ENCODE results near the gene PDLIM7.

PDLIM7 gene

DNA sequence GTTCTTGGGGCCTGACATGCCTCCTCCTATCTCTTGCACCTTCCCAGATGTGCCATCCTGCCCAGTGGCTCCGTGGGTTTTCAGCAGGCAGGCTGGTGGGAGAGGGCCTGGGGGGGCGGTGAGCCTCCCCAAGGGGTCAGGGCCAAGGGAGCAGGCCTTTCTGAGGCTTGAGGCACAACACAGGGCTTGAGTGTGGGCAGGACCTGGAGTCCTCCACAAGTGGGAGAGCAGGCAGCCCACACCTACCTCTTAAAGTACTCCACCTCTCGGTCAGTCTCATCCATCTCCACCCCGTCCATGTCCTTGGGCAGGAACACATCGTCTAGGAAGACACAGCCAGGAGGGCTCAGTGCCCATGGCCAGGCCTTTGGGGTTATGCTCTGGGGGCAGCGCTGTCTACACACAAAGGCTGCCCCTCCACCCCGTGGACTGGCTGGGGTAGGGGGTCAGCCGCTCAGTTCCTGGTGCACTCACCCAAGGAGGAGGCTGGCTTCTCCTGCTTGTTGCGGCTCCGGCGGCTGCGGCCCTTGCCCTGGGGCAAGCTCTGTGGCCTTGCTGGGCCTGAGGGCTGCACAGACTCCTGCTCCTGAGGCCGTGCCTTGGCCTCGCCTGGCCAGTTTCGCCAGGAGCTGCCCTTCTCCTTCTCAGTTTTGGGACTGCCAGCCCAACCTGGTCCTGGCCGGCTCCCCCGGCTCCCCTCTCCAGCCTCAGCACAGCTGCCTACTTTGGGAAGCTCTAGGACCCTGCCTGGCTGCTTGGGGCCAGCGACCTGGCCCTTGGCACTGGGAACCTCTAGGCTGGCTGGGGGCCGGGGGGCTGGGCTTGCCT, 26.5 kb upstream of the PDLIM7 start:
- DNase-seq: no peak

GRCh38 chr5:177520916-177521513, 23.6 kb upstream of the PDLIM7 start:
- DNase-seq: no peak

DNA sequence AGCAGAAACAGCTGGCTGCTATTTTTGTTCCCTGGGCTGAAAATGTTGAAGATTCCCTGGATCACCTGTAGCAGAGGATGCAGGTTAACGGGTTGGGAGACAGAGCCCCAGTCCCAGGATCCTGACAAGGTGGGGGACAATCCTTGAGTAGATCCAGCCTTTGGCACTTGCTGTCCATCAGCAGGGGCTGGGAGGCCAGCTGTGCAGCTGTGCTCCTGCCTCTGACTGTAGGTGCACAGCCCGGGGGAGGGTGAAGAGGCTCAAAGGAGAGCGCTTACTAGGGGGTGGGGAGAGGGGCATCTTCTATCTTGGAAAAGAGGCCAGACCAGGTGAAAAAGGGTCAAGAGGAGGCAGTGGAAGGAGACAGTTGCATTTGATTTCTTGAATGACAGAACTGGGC, 22.9 kb upstream of the PDLIM7 start:
- DNase-seq: no peak

GRCh38 chr5:177519463-177520235, 22.2 kb upstream of the PDLIM7 start:
- no peak for DNase-seq

GRCh38 chr5:177516601-177517568, 19.5 kb upstream of the PDLIM7 start, which contains the start of gene DDX41:
Gene DDX41 (minus strand): TSS chr5:177516961. CDS start chr5:177516945, 16 bp downstream.
- DNase-seq: peak; percentile 99

- DNase-seq: no peak
These were observed 18.2 kb upstream of the PDLIM7 start for GRCh38 chr5:177515580-177515979.

- no peak for DNase-seq
These were observed 17.1 kb upstream of the PDLIM7 start for GRCh38 chr5:177514541-177514940.

- no peak for DNase-seq
These were observed 16.1 kb upstream of the PDLIM7 start for GRCh38 chr5:177513500-177513899.

DNA sequence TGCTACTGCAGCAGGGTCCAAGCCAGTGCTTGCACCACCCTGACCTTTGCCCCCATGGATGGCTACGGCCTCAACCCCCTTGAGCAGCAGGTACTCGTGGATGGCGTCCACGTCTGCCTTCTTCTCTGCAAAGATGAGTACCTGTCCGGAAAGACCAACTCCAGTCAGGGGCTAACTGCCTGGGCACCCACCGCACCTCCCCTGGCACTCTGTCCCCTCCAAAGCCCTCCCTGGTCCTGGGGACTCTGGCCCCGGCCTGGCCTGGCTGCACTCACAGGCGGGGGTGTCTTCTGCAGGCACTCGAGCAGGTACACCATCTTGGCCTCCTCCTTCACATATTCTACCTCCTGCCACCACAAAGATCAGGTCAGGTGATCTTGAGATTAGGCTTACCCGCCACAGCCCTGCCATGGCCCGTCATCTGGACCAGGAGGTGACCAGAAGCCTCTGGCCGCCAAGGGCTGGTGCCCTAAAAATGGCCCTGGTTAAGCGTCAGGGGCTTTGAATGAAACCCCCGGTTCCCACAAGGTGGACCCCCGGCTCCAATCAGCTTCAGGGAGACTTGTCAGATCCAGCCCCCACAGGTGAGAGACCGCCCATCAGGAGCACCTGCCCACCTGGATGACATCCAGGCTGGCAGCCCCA, 15.5 kb upstream of the PDLIM7 start:
- DNase-seq: no peak

DNA sequence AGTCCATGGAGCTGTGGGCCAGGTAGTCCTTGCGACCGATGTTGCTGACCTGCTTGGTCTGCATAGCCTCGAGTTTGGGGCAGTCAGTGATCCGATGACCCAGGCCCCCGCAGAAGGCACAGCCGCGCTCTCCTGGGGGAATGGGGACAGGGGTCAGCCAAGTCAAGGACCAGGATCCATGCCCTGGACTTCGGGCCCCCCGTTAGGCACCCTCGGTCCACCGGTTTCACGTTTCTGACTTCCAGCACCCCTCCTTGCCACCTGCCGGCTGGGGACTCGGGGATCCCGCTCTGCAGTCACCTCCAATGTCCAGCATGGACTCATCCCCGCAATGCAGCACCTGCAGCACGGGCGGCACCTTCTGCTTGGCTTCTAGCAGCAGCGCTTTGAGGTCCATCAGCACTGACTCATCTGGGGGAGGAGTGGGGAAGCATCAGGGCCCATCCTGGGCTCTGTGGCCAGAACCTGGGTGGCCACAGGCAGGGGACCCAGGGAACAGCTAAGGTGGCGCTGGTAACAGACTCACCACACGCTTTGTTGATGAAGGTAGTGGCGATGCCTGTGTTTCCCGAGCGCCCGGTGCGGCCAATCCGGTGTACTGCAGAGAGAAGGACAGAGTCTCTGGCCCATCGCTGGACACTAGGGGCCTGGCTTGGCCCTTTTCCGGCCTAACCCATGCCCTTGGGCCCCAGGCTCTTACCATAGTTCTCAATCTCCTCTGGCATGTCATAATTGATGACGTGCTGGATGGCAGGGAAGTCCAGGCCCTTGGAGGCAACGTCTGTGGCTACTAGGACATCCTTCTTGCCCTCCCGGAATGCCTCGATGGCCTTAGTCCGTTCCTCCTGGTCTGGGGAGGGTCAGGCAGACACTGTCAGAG, 14.6 kb upstream of the PDLIM7 start:
- no peak for DNase-seq

GRCh38 chr5:177511181-177511580, 13.8 kb upstream of the PDLIM7 start:
- no peak for DNase-seq

DNA sequence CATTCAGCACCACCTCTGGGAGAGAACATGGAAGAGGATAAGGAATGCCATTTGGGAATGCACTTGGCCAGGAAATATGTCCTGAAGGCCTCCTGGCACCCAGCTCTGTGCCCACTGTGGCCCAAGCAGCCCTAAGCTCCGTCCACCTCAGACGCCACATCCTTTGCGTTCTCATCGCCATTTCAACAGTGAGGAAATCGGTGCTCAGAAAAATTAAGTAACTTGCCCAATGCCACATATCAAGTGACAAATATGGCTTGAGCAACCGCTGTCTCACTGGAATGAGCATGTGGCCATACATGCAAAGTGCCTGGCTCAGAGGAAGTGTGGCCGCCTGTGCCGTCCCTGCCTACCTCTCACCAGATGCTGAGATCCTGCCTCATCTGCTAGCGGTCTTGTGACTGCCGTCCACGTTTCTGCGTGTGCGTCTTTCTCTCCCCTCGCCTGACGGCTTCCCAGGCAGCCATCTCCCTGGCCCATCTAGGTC, 13.2 kb upstream of the PDLIM7 start:
- DNase-seq: no peak

DNA sequence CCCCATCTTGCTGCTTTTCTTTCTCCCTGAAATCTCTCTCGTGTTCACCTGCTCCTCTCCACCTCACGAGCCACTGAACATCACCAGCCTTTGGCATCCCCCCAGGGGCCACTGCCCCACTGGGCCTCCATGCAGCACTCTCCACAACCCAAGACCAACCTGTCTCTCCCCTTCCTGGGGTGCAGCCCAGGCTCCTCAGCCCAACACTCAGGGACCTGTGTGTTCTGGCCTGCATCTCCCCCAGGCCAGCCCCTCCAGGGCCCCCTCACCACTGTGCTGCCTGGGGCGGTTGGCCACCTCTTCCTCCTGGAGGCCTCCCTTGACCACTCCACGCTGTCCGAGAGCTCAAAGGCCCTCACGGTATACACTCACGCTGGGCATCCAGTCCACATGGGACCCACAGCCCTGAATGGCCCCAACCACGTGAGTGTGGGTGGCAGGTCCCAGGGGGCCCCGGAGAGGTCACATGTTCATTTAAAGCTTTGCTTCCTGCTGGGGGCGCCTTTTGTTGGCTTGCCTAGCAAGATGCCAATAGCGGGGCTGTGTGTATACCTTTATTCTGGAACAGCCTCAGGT, 12.7 kb upstream of the PDLIM7 start:
- DNase-seq: no peak

GRCh38 chr5:177509381-177509951, 12.1 kb upstream of the PDLIM7 start, which contains the start of gene DOK3:
Gene DOK3 (minus strand): TSS chr5:177509826. CDS start chr5:177509540, 286 bp downstream.
- DNase-seq: no peak

DNA sequence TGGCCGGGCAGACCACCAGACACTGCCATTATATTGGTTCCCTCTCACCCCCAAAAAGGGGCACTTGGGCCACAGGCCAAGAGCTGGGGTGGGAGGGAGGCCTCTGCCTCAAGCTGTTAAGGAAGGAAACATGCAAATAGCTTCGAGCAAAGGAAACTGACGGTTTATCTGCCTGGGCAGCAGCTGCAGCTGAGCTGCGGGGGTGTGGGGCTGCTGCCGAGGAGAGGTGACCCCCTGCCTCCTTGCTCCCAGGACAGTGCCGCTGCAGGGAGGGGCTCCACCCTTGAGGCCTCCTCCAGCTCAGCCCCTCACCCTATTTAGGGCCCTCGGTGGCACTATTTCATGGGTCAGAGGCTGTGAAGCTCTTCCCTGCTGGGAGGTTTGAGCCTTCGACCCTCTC, 11.4 kb upstream of the PDLIM7 start:
- DNase-seq: no peak

DNA sequence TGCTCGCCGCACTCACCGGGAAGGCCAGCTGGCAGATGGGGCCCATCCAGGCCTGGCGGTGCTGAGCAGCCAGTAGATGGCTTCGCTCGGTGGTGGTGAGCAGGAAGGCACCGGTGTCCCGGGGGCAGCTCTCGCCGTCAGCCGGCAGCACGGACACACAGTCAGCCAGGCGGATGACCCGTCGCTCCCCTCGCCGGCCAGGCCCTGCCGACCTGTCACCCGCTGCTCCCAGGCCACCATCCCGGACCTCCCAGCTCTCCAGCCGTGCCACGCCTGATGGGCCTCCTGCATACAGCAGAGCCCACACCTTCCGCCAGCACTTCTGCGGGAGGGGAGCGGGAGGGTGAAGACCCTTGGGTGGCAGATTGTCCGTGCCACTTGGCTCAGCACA, 10.8 kb upstream of the PDLIM7 start:
- DNase-seq: no peak

DNA sequence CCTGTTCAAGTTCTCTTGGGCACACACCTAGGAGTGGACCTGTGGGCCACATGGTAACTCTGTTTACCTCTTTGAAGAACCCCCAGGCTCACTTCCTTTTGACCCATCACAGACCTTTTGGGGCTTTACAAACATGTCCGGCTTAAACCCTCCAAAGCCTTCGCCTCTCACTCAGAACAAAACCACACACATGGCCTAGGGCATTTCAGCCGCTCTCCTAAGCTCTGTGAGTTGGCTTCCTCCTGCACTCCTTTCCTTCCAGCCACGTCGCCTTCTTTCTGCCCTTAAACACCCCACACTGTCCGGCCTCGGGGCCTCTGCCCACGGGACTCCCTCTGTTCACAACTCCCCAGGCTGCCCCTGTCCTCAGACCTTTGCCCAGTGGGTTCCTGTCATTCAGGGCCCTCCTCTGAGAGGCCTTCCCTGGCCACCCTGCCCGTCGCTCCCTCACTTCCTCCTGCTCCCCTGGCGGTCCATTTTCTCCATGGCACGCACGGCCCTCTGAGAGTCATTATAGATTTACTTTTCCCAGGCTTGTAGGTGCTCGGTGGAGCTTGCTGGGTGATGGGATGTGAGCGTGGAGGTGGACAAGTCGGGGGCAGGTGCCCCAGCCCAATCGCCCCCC, 10.3 kb upstream of the PDLIM7 start:
- DNase-seq: no peak

DNA sequence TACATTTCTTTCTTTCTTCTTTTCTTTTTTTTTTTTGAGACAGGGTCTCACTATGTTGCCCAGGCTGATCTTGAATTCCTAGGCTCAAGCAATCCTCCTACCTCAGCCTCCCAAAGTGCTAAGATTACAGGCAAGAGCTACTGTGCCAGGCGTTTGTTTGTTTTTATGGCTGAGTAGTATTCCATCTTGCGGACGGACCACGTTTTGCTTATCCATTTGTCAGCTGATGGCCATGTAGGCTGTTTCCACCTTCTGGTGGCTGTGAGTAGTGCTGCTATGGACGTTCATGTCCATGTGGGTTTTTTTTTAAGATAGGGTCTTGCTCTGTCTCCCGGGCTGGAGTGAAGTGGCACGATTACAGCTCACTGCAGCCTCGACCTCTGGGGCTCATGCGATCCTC, 9.8 kb upstream of the PDLIM7 start:
- peak; percentile 7 for DNase-seq

- no peak for DNase-seq
These were observed 7.7 kb upstream of the PDLIM7 start for GRCh38 chr5:177505075-177505474.
